Trophoblast cell (in vitro differentiated cells and primary cell): Measurements from ENCODE around the gene PDLIM5.

Source experiments
- DNase-seq, 2 donors: peaks; one replicate each; pipeline ENCODE4 v3.0.0-alpha.2; 2016
- H2AFZ ChIP-seq: 2 replicates; pipeline ENCODE4 v1.6.1; 2013; ENCODE audit warnings: low read length, moderate library complexity, mild to moderate bottlenecking; ENCODE audit not compliant: insufficient read depth, poor library complexity
- H2AK5ac ChIP-seq: 2 replicates; pipeline ENCODE4 v1.6.1; 2013; ENCODE audit warnings: mild to moderate bottlenecking, low read length
- H2BK120ac ChIP-seq: 2 replicates; pipeline ENCODE4 v1.6.1; 2013; ENCODE audit warnings: low read length, mild to moderate bottlenecking, moderate library complexity; ENCODE audit not compliant: insufficient read depth, poor library complexity
- H2BK12ac ChIP-seq: 2 replicates; pipeline ENCODE4 v1.6.1; 2013; ENCODE audit warnings: mild to moderate bottlenecking, low read length, moderate library complexity
- H2BK5ac ChIP-seq: 2 replicates; pipeline ENCODE4 v1.6.1; 2013; ENCODE audit warnings: low read length, low read depth, moderate library complexity, mild to moderate bottlenecking; ENCODE audit not compliant: poor library complexity
- H3K14ac ChIP-seq: 2 replicates; pipeline ENCODE4 v1.6.1; 2013; ENCODE audit warnings: mild to moderate bottlenecking, low read length
- H3K18ac ChIP-seq: 2 replicates; pipeline ENCODE4 v1.6.1; 2013; ENCODE audit warnings: mild to moderate bottlenecking, low read length
- H3K23ac ChIP-seq: 2 replicates; pipeline ENCODE4 v1.6.1; 2013; ENCODE audit warnings: low read length
- H3K27ac ChIP-seq: 2 replicates; pipeline ENCODE4 v1.5.1; 2013; ENCODE audit warnings: low read depth, mild to moderate bottlenecking, inconsistent platforms, low read length, moderate library complexity
- H3K27me3 ChIP-seq: 2 replicates; pipeline ENCODE4 v1.6.1; 2013; ENCODE audit warnings: inconsistent platforms, mild to moderate bottlenecking, low read length, moderate library complexity; ENCODE audit not compliant: insufficient read depth
- H3K36me3 ChIP-seq, 2 experiments: 1 replicate in 1 of 2; 2 replicates in 1 of 2; pipeline ENCODE4 v1.6.1; 2013; ENCODE audit warnings: low read length in 2 of 2, mild to moderate bottlenecking in 2 of 2, moderate library complexity in 1 of 2; ENCODE audit not compliant: insufficient read depth in 2 of 2, control insufficient read depth in 1 of 2
- H3K4ac ChIP-seq: 2 replicates; pipeline ENCODE4 v1.6.1; 2013; ENCODE audit warnings: low read depth, mild to moderate bottlenecking, low read length, moderate library complexity
- H3K4me1 ChIP-seq, 2 experiments: 1 replicate in 1 of 2; 2 replicates in 1 of 2; pipeline ENCODE4 v1.6.1; 2013; ENCODE audit warnings: low read length in 2 of 2, mild to moderate bottlenecking in 2 of 2, moderate library complexity in 1 of 2; ENCODE audit not compliant: insufficient read depth in 2 of 2, control insufficient read depth in 1 of 2
- H3K4me2 ChIP-seq: 2 replicates; pipeline ENCODE4 v1.6.1; 2013; ENCODE audit warnings: inconsistent platforms, mild to moderate bottlenecking, low read length, moderate library complexity
- H3K4me3 ChIP-seq: 2 replicates; pipeline ENCODE4 v1.5.1; 2013; ENCODE audit warnings: mild to moderate bottlenecking, low read depth, low read length, inconsistent platforms
- H3K79me1 ChIP-seq: one replicate; pipeline ENCODE4 v1.6.1; 2013; ENCODE audit warnings: low read length
- H3K79me2 ChIP-seq: 2 replicates; pipeline ENCODE4 v1.6.1; 2013; ENCODE audit warnings: low read length, mild to moderate bottlenecking; ENCODE audit not compliant: control insufficient read depth, insufficient read depth, poor library complexity
- H3K9ac ChIP-seq: 2 replicates; pipeline ENCODE4 v1.6.1; 2013; ENCODE audit warnings: mild to moderate bottlenecking, low read length
- H3K9me3 ChIP-seq: 2 replicates; pipeline ENCODE4 v1.6.1; 2013; ENCODE audit warnings: low read depth, mild to moderate bottlenecking, control low read depth, inconsistent platforms, low read length; ENCODE audit not compliant: insufficient read depth
- H4K12ac ChIP-seq: 2 replicates; pipeline ENCODE4 v1.6.1; 2013; ENCODE audit warnings: low read depth, mild to moderate bottlenecking, low read length, moderate library complexity
- H4K8ac ChIP-seq: 2 replicates; pipeline ENCODE4 v1.6.1; 2013; ENCODE audit warnings: low read depth, mild to moderate bottlenecking, low read length, moderate library complexity
- H4K91ac ChIP-seq: one replicate; pipeline ENCODE4 v1.6.1; 2013; ENCODE audit warnings: low read depth, mild to moderate bottlenecking, low read length, moderate library complexity
- WGBS: extraction: QIAGEN DNeasy Blood & Tissue Kit; methylation state at CpG from one replicate; pipeline ENCODE4 v1.1.7; 2013; ENCODE audit warnings: missing lambda C conversion rate; ENCODE audit not compliant: insufficient read length, insufficient coverage; ENCODE audit errors: extremely low coverage; 5-methylcytosine and 5-hydroxymethylcytosine counted together

Gene PDLIM5

DNA sequence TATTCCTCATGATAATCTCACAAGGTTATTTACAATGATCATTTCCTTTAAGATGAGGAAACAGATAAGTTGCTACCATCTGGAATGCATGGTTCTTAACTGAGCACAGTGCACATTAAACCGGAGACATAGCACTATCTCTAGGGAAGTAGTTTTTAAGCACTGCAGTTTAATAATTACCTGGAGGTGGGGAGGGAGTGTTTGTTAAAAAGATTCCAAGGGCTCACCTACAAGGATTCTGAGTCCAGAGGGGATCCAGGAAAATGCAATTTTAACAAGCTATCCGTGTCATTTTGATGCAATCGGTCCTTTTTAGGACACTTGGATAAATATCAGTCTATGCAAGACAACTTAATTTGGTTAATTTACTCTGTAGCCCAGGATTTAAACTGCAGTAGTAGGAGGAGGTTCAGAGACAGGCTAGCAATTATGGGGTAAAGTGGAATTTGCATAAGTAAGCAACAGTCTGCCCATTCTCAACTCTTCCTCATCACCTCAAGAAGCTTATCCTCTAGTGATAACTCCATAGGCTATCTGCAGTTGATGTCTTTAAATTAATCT is 2.8 kb upstream of the PDLIM5 start:
- H3K4me3 ChIP-seq: no peak overlapping the region
- no peaks in the 10 kb centered on the region for H3K36me3 ChIP-seq
- H2AK5ac ChIP-seq: no peak overlapping the region
- H3K9me3 ChIP-seq: no peaks in the 10 kb centered on the region
- no peak overlapping the region for H3K23ac ChIP-seq
- no peak overlapping the region for H4K8ac ChIP-seq
- H2BK12ac ChIP-seq: no peak overlapping the region
- peaks cover 5% of the 10 kb centered on the region for H3K79me2 ChIP-seq
- peaks cover 7% of the 10 kb centered on the region for H3K79me1 ChIP-seq
- no peak overlapping the region for H3K4ac ChIP-seq
- no peak overlapping the region for H2BK120ac ChIP-seq
- H3K18ac ChIP-seq: no peak overlapping the region
- no peak overlapping the region for H4K12ac ChIP-seq
- no peaks in the 10 kb centered on the region for H3K4me1 ChIP-seq
- H3K14ac ChIP-seq: no peak overlapping the region
- H3K9ac ChIP-seq: no peak overlapping the region
- no peaks in the 10 kb centered on the region for H3K27me3 ChIP-seq
- H3K4me2 ChIP-seq: no peak overlapping the region
- no CpG with 5 or more reads among the region's 3 CpGs for WGBS
- H3K27ac ChIP-seq: no peak overlapping the region
- H2AFZ ChIP-seq: no peak overlapping the region
- no peak for DNase-seq
- no peak overlapping the region for H4K91ac ChIP-seq
- H2BK5ac ChIP-seq: no peak overlapping the region

DNA sequence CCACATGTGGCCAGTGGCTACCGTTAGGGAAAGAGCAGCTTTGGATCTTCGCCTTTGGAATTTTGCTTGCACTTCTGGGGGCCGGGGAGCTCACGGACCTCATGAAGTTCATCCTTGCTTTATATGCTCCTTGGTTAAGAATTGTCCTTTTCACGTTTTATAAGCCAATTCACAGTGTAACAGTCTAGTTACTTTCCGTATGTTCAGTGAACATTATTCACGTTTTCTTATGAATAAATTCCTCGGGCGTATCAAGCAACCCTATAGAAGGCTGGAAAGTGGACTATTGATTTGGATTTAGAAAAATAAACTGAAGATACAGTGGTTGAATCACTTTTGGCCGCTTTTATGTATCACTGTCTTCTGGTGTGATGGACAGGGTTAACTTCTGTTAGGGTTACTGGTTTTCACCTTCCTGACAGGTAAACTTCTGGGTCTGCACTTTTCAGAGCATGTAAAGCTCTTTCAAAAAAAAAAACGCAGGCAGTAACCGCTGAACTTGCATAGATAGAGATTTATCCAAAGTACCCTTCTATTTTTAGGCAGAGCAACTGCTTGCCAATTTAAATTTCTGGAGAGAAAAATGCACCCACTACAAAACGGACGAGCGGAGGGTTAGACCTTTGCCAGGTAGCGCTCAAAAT is 569 bp upstream of the PDLIM5 start:
- Histone ChIP-seq H2AFZ (no peak overlapping the region), H2BK120ac (no peak overlapping the region), H3K18ac (no peak overlapping the region), H3K23ac (no peak overlapping the region), H3K27me3 (no peaks in the 10 kb centered on the region), H3K14ac (no peak overlapping the region), H2BK12ac (no peak overlapping the region), H3K27ac (no peak overlapping the region), H4K91ac (no peak overlapping the region), H2AK5ac (no peak overlapping the region), H3K4ac (no peak overlapping the region), H4K8ac (no peak overlapping the region), H3K4me2 (peak overlapping the region; percentile 75), H3K9me3 (no peaks in the 10 kb centered on the region), H3K79me2 (peaks cover 5% of the 10 kb centered on the region), H3K4me1 (no peaks in the 10 kb centered on the region), H4K12ac (no peak overlapping the region), H2BK5ac (no peak overlapping the region), H3K79me1 (peaks cover 7% of the 10 kb centered on the region), H3K9ac (no peak overlapping the region), H3K36me3 (peaks cover 2% of the 10 kb centered on the region in 2 experiments), H3K4me3 (no peak overlapping the region)
- WGBS: no CpG with 5 or more reads among the region's 16 CpGs
- no peak for DNase-seq

GRCh38 chr4:94452476-94453371 is 982 bp downstream of the PDLIM5 start:
- DNase-seq: peak; percentile 65 to 71
- Histone ChIP-seq H3K18ac (no peak overlapping the region), H3K4ac (peak overlapping the region; percentile 58), H3K4me2 (peak overlapping the region; percentile 80), H3K79me2 (peaks cover 5% of the 10 kb centered on the region), H2BK12ac (no peak overlapping the region), H3K36me3 (peaks cover 4% of the 10 kb centered on the region in 2 experiments), H3K14ac (peak overlapping the region; percentile 91), H3K4me1 (no peaks in the 10 kb centered on the region), H3K79me1 (peaks cover 7% of the 10 kb centered on the region), H3K9ac (peak overlapping the region; percentile 77), H2AFZ (peak overlapping the region; percentile 61), H3K27me3 (no peaks in the 10 kb centered on the region), H3K27ac (peak overlapping the region; percentile 66), H3K23ac (no peak overlapping the region), H4K8ac (no peak overlapping the region), H4K12ac (no peak overlapping the region), H2BK5ac (peak overlapping the region; percentile 44), H3K9me3 (no peaks in the 10 kb centered on the region), H2AK5ac (no peak overlapping the region), H2BK120ac (peak overlapping the region; percentile 80), H3K4me3 (peak overlapping the region; percentile 87), H4K91ac (peak overlapping the region; percentile 67)
- no CpG with 5 or more reads among the region's 26 CpGs for WGBS

DNA sequence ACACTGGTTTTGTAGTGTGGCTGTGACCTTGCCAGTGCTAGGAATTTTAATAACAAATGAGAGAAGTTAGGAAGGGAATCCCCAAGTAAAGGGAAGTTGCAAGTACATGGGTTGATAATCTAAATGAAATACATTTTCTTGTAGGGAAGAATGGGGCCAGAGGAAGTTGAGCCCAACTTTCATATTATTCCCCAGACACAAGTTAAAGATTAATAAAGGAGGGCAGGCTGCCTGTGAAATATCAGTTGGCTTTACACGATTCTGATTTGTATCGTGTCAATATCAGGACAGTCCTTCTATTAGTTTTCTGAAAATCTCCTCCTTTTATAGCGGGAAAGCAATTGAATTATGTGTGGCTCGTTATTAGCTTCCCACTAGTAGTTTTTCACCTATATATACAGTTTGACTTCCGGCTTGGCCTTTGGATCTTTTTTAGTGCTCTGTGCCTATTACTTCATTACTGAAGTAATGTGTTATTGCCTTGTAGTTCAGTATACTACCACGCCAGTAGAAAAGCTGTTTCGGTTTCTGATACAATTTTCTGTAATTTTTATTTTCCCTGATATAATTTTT is 1.7 kb downstream of the PDLIM5 start:
- Histone ChIP-seq H3K4me3 (no peak overlapping the region), H4K12ac (no peak overlapping the region), H3K79me1 (peaks cover 7% of the 10 kb centered on the region), H4K8ac (no peak overlapping the region), H3K9me3 (no peaks in the 10 kb centered on the region), H3K4me1 (no peaks in the 10 kb centered on the region), H3K23ac (no peak overlapping the region), H3K9ac (no peak overlapping the region), H3K27ac (no peak overlapping the region), H3K4me2 (peak overlapping the region; percentile 80), H3K4ac (peak overlapping the region; percentile 58), H2BK12ac (no peak overlapping the region), H2AFZ (no peak overlapping the region), H3K27me3 (no peaks in the 10 kb centered on the region), H2BK120ac (no peak overlapping the region), H3K36me3 (peaks cover 4% of the 10 kb centered on the region in 2 experiments), H3K79me2 (peaks cover 5% of the 10 kb centered on the region), H3K14ac (no peak overlapping the region), H2BK5ac (no peak overlapping the region), H4K91ac (no peak overlapping the region), H3K18ac (no peak overlapping the region), H2AK5ac (no peak overlapping the region)
- WGBS: no CpG with 5 or more reads among the region's 7 CpGs
- no peak for DNase-seq
